WTC11 (cell line): Measurements from ENCODE around the gene P2RY11. TPM values are rescaled to one million over a fixed set of nuclear protein-coding genes. Genes with fewer than 3 reads are reported as not detected.

Experiments
- ATAC-seq: fragments of 200-7000 bp; cut with Tn5 transposase; 2 replicates; pipeline ENCODE4 v1.10.0; 2021; ENCODE audit warnings: mild to moderate bottlenecking, moderate library complexity
- CTCF ChIA-PET: fragments of 300-600 bp; sonication (Branson Sonifier 250); formaldehyde crosslinking; loops from one replicate; lab custom pipeline; 2021; ENCODE audit warnings: antibody characterized with exemption; lab: Charles Lee
- POLR2A ChIA-PET: fragments of 350-600 bp; sonication (Branson Sonifier 250); formaldehyde crosslinking; loops from one replicate; lab custom pipeline; 2021; ENCODE audit warnings: antibody characterized with exemption; lab: Charles Lee
- DNase-seq: peaks from one replicate; pipeline ENCODE4 v3.0.0; 2021; ENCODE audit warnings: low spot score
- H3K27ac Mint-ChIP-seq: 2 replicates; pipeline ENCODE4 v1.8.0; 2021; ENCODE audit warnings: mixed read lengths
- H3K27me3 Mint-ChIP-seq: 2 replicates; pipeline ENCODE4 v1.8.0; 2021; ENCODE audit warnings: low read depth, mild to moderate bottlenecking, moderate library complexity, mixed read lengths
- H3K36me3 Mint-ChIP-seq: 2 replicates; pipeline ENCODE4 v1.8.0; 2021; ENCODE audit warnings: mixed read lengths
- H3K4me1 Mint-ChIP-seq: 2 replicates; pipeline ENCODE4 v1.8.0; 2022; ENCODE audit warnings: mixed read lengths
- H3K4me3 Mint-ChIP-seq: 2 replicates; pipeline ENCODE4 v1.8.0; 2021; ENCODE audit warnings: mild to moderate bottlenecking, moderate library complexity, mixed read lengths
- H3K9me3 Mint-ChIP-seq: 2 replicates; pipeline ENCODE4 v1.8.0; 2021; ENCODE audit warnings: mixed read lengths
- ARID4B ChIP-seq: sonication (generic); formaldehyde crosslinking; IDR thresholded peaks from 2 replicates; pipeline ENCODE4 v1.8.0; 2023; ENCODE audit warnings: missing genetic modification reagents, mild to moderate bottlenecking, borderline replicate concordance
- CDX4 ChIP-seq: fragments of 250-450 bp; sonication (Bioruptor Pico); IDR thresholded peaks from 2 replicates; pipeline ENCODE4 v1.9.0; 2021; ENCODE audit warnings: moderate library complexity, mild to moderate bottlenecking, inconsistent platforms, borderline replicate concordance
- EMX1 ChIP-seq: fragments of 250-450 bp; sonication (Bioruptor Pico); IDR thresholded peaks from 2 replicates; pipeline ENCODE4 v1.8.0; 2021; ENCODE audit warnings: mild to moderate bottlenecking
- FOXP4 ChIP-seq: sonication (generic); formaldehyde crosslinking; IDR thresholded peaks from 2 replicates; pipeline ENCODE4 v1.8.0; 2022; ENCODE audit warnings: mild to moderate bottlenecking, missing genetic modification reagents
- IRF1 ChIP-seq: sonication (generic); formaldehyde crosslinking; IDR thresholded peaks from 2 replicates; pipeline ENCODE4 v1.8.0; 2023; ENCODE audit warnings: missing genetic modification reagents
- NFYB ChIP-seq: sonication (generic); formaldehyde crosslinking; conservative IDR thresholded peaks from 2 replicates; pipeline ENCODE4 v1.8.0; 2022; ENCODE audit warnings: low read depth, missing genetic modification reagents
- NR3C1 ChIP-seq: sonication (generic); formaldehyde crosslinking; conservative IDR thresholded peaks from 2 replicates; pipeline ENCODE4 v1.8.1; 2023; ENCODE audit warnings: low read depth, mild to moderate bottlenecking, missing genetic modification reagents
- SOX15 ChIP-seq: fragments of 250-450 bp; sonication (Bioruptor Pico); IDR thresholded peaks from 2 replicates; pipeline ENCODE4 v1.9.0; 2021; ENCODE audit warnings: mild to moderate bottlenecking
- TCF7 ChIP-seq: sonication (generic); formaldehyde crosslinking; IDR thresholded peaks from 2 replicates; pipeline ENCODE4 v1.8.0; 2022; ENCODE audit warnings: mild to moderate bottlenecking, low read depth, missing genetic modification reagents, moderate library complexity
- ZNF423 ChIP-seq: fragments of 250-450 bp; sonication (Bioruptor Pico); IDR thresholded peaks from 2 replicates; pipeline ENCODE4 v2.1.2; 2022; ENCODE audit warnings: mild to moderate bottlenecking, moderate library complexity
- total RNA-seq: library from RNA; stranded (reverse); gene quantifications from 3 replicates; pipeline ENCODE4 v1.2.3, GENCODE V29; 2021
- TF ChIP-seq, protein P1 (sequence below): sonication (generic); formaldehyde crosslinking; conservative IDR thresholded peaks from 2 replicates; pipeline ENCODE4 v1.8.1; 2023; ENCODE audit warnings: mild to moderate bottlenecking, low read depth, missing genetic modification reagents, moderate library complexity
- TF ChIP-seq, protein P2 (sequence below): sonication (generic); formaldehyde crosslinking; IDR thresholded peaks from 2 replicates; pipeline ENCODE4 v1.8.1; 2023; ENCODE audit warnings: mild to moderate bottlenecking, missing genetic modification reagents, borderline replicate concordance
- TF ChIP-seq, protein P3 (sequence below): fragments of 250-450 bp; sonication (Bioruptor Pico); IDR thresholded peaks from 2 replicates; pipeline ENCODE4 v1.8.0; 2021; ENCODE audit warnings: mild to moderate bottlenecking

P2RY11 gene
- total RNA-seq, 1 experiment from 2014 or later, result 21.0 TPM

GRCh38 chr19:10141973-10142372 lies 30.5 kb downstream of the P2RY11 start (continued):
- TF ChIP-seq, protein P1, sequence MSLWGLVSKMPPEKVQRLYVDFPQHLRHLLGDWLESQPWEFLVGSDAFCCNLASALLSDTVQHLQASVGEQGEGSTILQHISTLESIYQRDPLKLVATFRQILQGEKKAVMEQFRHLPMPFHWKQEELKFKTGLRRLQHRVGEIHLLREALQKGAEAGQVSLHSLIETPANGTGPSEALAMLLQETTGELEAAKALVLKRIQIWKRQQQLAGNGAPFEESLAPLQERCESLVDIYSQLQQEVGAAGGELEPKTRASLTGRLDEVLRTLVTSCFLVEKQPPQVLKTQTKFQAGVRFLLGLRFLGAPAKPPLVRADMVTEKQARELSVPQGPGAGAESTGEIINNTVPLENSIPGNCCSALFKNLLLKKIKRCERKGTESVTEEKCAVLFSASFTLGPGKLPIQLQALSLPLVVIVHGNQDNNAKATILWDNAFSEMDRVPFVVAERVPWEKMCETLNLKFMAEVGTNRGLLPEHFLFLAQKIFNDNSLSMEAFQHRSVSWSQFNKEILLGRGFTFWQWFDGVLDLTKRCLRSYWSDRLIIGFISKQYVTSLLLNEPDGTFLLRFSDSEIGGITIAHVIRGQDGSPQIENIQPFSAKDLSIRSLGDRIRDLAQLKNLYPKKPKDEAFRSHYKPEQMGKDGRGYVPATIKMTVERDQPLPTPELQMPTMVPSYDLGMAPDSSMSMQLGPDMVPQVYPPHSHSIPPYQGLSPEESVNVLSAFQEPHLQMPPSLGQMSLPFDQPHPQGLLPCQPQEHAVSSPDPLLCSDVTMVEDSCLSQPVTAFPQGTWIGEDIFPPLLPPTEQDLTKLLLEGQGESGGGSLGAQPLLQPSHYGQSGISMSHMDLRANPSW, result no peak
- TF ChIP-seq, protein P2, sequence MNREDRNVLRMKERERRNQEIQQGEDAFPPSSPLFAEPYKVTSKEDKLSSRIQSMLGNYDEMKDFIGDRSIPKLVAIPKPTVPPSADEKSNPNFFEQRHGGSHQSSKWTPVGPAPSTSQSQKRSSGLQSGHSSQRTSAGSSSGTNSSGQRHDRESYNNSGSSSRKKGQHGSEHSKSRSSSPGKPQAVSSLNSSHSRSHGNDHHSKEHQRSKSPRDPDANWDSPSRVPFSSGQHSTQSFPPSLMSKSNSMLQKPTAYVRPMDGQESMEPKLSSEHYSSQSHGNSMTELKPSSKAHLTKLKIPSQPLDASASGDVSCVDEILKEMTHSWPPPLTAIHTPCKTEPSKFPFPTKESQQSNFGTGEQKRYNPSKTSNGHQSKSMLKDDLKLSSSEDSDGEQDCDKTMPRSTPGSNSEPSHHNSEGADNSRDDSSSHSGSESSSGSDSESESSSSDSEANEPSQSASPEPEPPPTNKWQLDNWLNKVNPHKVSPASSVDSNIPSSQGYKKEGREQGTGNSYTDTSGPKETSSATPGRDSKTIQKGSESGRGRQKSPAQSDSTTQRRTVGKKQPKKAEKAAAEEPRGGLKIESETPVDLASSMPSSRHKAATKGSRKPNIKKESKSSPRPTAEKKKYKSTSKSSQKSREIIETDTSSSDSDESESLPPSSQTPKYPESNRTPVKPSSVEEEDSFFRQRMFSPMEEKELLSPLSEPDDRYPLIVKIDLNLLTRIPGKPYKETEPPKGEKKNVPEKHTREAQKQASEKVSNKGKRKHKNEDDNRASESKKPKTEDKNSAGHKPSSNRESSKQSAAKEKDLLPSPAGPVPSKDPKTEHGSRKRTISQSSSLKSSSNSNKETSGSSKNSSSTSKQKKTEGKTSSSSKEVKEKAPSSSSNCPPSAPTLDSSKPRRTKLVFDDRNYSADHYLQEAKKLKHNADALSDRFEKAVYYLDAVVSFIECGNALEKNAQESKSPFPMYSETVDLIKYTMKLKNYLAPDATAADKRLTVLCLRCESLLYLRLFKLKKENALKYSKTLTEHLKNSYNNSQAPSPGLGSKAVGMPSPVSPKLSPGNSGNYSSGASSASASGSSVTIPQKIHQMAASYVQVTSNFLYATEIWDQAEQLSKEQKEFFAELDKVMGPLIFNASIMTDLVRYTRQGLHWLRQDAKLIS (CRISPR knock-in tag), result no peak
- TF ChIP-seq NR3C1 (CRISPR knock-in tag) (no peak), FOXP4 (CRISPR knock-in tag) (no peak), CDX4 (CRISPR knock-in tag) (no peak), ZNF423 (no peak)
- TF ChIP-seq, all 79 proteins: peak for 0

- Mint-ChIP-seq H3K36me3 (peaks cover 73% of the 10 kb centered on the region), H3K27ac (no peak overlapping the region), H3K4me3 (no peak overlapping the region), H3K9me3 (no peaks in the 10 kb centered on the region), H3K4me1 (no peaks in the 10 kb centered on the region), H3K27me3 (no peaks in the 10 kb centered on the region)
- CTCF ChIA-PET, result interaction anchor here (0.6 kb wide), 1 partner anchor 44 kb away, joined by 4 read pairs; no protein-coding TSS in a partner anchor
- DNase-seq (no peak), ATAC-seq (no peak)
- POLR2A ChIA-PET, result no interaction called here
- no peak for TF ChIP-seq FOXP4 (CRISPR knock-in tag)
- TF ChIP-seq SOX15 (CRISPR knock-in tag), result no peak
- TF ChIP-seq, protein P3, sequence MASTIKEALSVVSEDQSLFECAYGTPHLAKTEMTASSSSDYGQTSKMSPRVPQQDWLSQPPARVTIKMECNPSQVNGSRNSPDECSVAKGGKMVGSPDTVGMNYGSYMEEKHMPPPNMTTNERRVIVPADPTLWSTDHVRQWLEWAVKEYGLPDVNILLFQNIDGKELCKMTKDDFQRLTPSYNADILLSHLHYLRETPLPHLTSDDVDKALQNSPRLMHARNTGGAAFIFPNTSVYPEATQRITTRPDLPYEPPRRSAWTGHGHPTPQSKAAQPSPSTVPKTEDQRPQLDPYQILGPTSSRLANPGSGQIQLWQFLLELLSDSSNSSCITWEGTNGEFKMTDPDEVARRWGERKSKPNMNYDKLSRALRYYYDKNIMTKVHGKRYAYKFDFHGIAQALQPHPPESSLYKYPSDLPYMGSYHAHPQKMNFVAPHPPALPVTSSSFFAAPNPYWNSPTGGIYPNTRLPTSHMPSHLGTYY, result no peak
- no peak for TF ChIP-seq EMX1 (CRISPR knock-in tag)
- no peak for TF ChIP-seq IRF1
- TF ChIP-seq TCF7, result no peak
- TF ChIP-seq NFYB (CRISPR knock-in tag), result no peak
- no peak for TF ChIP-seq ARID4B (CRISPR knock-in tag)
These were observed 31.3 kb downstream of the P2RY11 start for GRCh38 chr19:10142701-10143375.
